Neural crest cell (in vitro differentiated cells): ENCODE data around the gene TRA2B. TPM values are rescaled to one million over a fixed set of nuclear protein-coding genes. Genes with fewer than 3 reads are reported as not detected.

Experiments
- DNase-seq: peaks from one replicate; pipeline ENCODE4 v3.0.0; 2021; ENCODE audit warnings: low read depth, mixed read lengths, low spot score
- H3K27ac Mint-ChIP-seq: one replicate; pipeline ENCODE4 v1.8.0; 2021; ENCODE audit warnings: mild to moderate bottlenecking, mixed read lengths; ENCODE audit not compliant: unreplicated experiment
- H3K27me3 Mint-ChIP-seq: 2 replicates; pipeline ENCODE4 v1.8.0; 2021; ENCODE audit warnings: low read depth, mild to moderate bottlenecking, mixed read lengths
- H3K36me3 Mint-ChIP-seq: 2 replicates; pipeline ENCODE4 v1.8.0; 2021; ENCODE audit warnings: low read depth, mild to moderate bottlenecking, mixed read lengths
- H3K4me1 Mint-ChIP-seq: 2 replicates; pipeline ENCODE4 v1.8.0; 2021; ENCODE audit warnings: mixed read lengths
- H3K4me3 Mint-ChIP-seq: one replicate; pipeline ENCODE4 v1.8.0; 2021; ENCODE audit warnings: mild to moderate bottlenecking, mixed read lengths
- H3K9me3 Mint-ChIP-seq: 2 replicates; pipeline ENCODE4 v1.8.0; 2021; ENCODE audit warnings: mixed read lengths
- CTCF ChIP-seq: fragments of 200-600 bp; sonication (generic); conservative IDR thresholded peaks from 2 replicates; pipeline ENCODE4 v1.5.0; 2021; ENCODE audit warnings: antibody characterized with exemption, mild to moderate bottlenecking
- total RNA-seq: library from RNA; stranded (reverse); gene quantifications from 2 replicates; pipeline ENCODE4 v1.2.1, GENCODE V29; 2021

Gene TRA2B
- total RNA-seq, 1 donor from 2014 or later = 314 TPM

DNA sequence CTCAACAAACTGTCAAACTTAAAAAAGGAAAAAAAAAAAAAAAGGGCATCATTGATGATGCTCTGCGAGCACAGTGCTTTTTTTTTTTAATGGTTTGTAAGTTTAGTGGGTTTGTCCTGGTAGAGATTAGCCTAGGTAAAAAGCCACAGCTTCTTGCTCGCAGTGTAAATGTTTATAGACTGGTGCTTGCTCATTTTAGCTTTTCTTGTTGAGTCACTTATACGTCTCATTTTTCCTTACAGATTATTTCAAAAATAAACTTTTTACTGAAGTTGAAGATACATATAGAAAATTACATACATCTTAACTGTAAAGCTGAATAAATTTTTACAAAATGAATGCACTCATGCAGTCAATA is 16.5 kb upstream of the TRA2B start:
- Mint-ChIP-seq H3K27me3 (peaks cover 6% of the 10 kb centered on the region), H3K4me1 (no peaks in the 10 kb centered on the region), H3K9me3 (no peaks in the 10 kb centered on the region), H3K36me3 (no peaks in the 10 kb centered on the region), H3K4me3 (no peak overlapping the region), H3K27ac (no peak overlapping the region)
- no peak for TF ChIP-seq CTCF
- no peak for DNase-seq

- H3K27me3 Mint-ChIP-seq = peaks cover 13% of the 10 kb centered on the region
- DNase-seq = no peak
- H3K36me3 Mint-ChIP-seq = no peaks in the 10 kb centered on the region
- TF ChIP-seq CTCF = no peak
- H3K9me3 Mint-ChIP-seq = no peaks in the 10 kb centered on the region
- no peaks in the 10 kb centered on the region for H3K4me1 Mint-ChIP-seq
- no peak overlapping the region for H3K4me3 Mint-ChIP-seq
- H3K27ac Mint-ChIP-seq = no peak overlapping the region
These were observed 12.9 kb upstream of the TRA2B start for GRCh38 chr3:185950728-185951127.

DNA sequence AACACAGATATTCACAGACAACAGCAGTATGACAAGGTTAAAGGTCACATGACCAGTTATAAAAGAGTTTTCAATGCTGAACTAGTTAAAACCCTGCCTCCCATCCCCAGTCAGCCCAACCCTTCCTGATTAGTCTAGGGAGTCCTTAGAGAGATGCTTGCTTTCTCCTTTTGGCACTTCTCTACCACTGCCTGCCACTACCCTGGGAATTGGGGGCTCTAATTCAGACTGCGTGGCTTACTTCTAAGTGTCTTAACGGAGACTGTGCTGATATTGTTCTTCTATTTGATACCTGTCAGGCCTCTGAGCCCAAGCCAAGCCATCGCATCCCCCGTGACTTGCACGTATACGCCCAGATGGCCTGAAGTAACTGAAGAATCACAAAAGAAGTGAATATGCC is 11.7 kb upstream of the TRA2B start:
- no peak for DNase-seq
- no peak overlapping the region for H3K4me3 Mint-ChIP-seq
- peaks cover 13% of the 10 kb centered on the region for H3K27me3 Mint-ChIP-seq
- no peaks in the 10 kb centered on the region for H3K36me3 Mint-ChIP-seq
- TF ChIP-seq CTCF = no peak
- no peak overlapping the region for H3K27ac Mint-ChIP-seq
- H3K4me1 Mint-ChIP-seq = no peaks in the 10 kb centered on the region
- H3K9me3 Mint-ChIP-seq = no peaks in the 10 kb centered on the region

- no peak for DNase-seq
- no peak for TF ChIP-seq CTCF
- no peaks in the 10 kb centered on the region for H3K9me3 Mint-ChIP-seq
- no peak overlapping the region for H3K4me3 Mint-ChIP-seq
- H3K27me3 Mint-ChIP-seq = peaks cover 13% of the 10 kb centered on the region
- no peak overlapping the region for H3K27ac Mint-ChIP-seq
- no peaks in the 10 kb centered on the region for H3K36me3 Mint-ChIP-seq
- H3K4me1 Mint-ChIP-seq = peaks cover 4% of the 10 kb centered on the region
These were observed 10.5 kb upstream of the TRA2B start for GRCh38 chr3:185948292-185948691.

DNA sequence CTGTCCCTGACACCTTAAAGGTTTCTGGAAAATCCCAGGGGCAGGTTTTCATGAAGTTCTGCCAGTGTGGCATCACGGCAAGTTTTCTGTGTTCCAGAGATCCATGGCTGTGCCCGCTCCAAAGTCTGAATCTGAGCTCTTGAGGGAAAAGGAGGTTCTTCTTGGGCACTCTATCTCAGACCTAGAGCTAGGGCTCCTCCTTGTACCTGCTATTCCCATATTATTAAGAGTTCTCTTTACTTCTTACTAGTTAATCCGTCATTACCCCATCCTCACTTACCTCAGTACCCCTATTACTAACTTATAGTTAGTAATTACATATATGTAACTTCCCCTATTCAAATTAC is 5.9 kb upstream of the TRA2B start:
- Mint-ChIP-seq H3K27me3 (peaks cover 16% of the 10 kb centered on the region), H3K27ac (no peak overlapping the region), H3K36me3 (peaks cover 4% of the 10 kb centered on the region), H3K4me3 (peak overlapping the region; percentile 50), H3K9me3 (no peaks in the 10 kb centered on the region), H3K4me1 (peaks cover 10% of the 10 kb centered on the region)
- no peak for TF ChIP-seq CTCF
- no peak for DNase-seq
